Dedifferentiated amniotic fluid mesenchymal stem cell (primary cell): Measurements from ENCODE around the gene CCDC149.

Experiments used
- DNase-seq: peaks from one replicate; pipeline ENCODE4 v3.0.0-alpha.2; 2016; ENCODE audit errors: extremely low spot score

The CCDC149 gene

GRCh38 chr4:24843096-24843495 lies 69.7 kb downstream of the CCDC149 start:
- DNase-seq: no peak

DNA sequence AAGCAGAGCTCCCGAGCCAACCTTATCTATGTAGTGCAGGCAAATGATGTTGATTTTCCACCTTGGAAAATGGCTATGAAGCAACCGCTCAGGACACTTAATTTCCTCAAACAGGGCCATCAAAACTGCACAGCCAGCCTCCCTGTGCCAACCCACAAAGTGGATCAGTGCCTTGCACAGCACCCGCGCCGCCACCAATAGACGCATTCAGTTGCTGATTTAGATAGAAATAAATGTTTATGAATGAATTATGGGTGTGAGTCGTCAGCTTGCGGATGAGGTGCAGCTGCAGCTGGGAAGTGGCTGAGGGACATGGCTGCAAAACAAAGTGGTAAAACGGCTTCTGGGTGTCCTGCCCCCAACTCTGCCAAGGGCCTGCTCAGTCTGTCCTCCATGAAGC lies 70.5 kb downstream of the CCDC149 start:
- DNase-seq: no peak

GRCh38 chr4:24840826-24841543 lies 71.9 kb downstream of the CCDC149 start:
- DNase-seq: no peak

GRCh38 chr4:24840362-24840761 lies 72.5 kb downstream of the CCDC149 start:
- DNase-seq: no peak

- no peak for DNase-seq
Measured at GRCh38 chr4:24837781-24838180, 75.1 kb downstream of the CCDC149 start.

- DNase-seq: no peak
Measured at GRCh38 chr4:24837336-24837735, 75.5 kb downstream of the CCDC149 start.

DNA sequence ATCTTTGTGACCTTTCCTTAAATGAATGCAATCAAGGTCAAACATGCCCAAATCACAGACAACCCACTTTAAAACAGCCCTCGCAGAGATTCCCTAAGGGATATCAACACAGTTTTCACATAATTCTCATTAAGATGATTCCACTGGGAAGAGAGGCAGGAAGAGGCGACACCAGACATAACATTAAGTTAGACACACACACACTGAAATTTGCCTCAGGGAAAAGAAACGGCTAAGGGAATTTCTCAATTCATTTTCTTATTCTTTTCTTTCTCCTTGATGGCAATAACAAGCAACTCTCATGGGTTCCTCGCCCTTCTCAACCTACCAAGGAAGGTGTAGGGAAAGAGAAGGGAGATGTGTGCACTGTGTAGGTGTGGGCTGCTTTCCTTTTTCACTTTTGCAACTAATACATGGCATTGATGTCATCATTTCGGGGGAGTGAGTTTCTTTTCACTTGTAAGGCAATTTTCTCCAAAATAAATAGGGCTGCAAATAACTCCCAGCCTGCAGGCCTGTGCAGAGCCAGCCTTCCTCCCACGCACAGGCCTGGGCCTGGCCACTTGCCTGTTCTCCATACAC lies 76.1 kb downstream of the CCDC149 start:
- no peak for DNase-seq

DNA sequence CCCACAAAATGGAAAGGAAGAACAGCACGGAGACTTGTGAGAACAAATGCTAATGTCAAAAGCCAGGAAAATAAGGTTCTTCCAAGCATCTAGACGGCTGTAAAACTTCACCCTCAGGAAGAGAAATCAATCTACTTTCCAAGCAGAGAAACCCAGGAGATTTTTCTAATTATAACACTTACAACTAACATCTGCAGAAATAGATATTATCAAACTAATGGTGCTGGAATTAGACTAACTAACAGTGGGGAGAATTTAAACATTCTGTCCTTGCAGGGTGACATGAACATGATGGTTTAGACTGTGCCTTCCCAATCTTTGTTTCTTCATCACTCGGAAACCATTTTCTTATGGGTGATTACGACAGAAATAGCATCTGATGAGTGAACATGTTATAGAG lies 77.1 kb downstream of the CCDC149 start:
- DNase-seq: no peak

- DNase-seq: no peak
Measured at GRCh38 chr4:24831637-24832036, 81.2 kb downstream of the CCDC149 start.

GRCh38 chr4:24824720-24825119 lies 88.1 kb downstream of the CCDC149 start:
- no peak for DNase-seq

DNA sequence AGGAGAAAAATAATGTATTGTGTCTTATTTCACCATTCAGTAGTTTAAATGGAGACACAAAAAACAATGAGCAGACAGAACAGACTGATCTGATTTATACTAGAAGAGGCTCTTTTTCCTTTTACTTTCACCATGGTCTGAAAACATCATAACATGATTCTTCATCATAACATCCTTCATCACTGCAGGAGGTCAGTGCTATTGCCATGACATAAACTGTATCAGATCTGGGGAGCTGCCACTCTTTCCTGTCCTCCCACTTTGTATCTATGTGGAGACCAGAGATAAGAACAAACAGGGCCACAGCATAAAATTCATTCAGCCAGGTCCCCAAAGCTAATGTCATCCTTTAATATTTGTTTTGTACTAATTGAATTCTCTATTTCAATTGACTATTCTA lies 92.3 kb downstream of the CCDC149 start:
- no peak for DNase-seq

DNA sequence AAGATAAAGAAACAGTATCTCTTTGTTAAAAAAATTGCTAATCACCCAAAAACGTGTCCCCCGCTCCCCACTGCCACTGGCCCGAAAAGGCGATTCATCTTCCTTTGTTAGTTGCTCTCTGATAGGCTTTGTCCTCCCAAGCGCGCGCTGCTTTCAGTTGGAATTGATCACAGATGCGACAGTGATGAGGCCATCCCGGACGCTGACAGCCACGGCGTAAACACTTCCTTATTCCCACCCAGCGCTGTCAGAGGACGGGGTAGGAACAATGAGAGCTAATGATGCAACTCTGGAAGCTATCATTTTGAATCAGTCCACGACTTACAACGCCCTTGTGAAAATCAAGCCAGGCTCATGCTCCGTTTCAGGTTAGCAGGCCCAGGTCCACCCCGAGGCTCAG lies 96.0 kb downstream of the CCDC149 start:
- DNase-seq: no peak

DNA sequence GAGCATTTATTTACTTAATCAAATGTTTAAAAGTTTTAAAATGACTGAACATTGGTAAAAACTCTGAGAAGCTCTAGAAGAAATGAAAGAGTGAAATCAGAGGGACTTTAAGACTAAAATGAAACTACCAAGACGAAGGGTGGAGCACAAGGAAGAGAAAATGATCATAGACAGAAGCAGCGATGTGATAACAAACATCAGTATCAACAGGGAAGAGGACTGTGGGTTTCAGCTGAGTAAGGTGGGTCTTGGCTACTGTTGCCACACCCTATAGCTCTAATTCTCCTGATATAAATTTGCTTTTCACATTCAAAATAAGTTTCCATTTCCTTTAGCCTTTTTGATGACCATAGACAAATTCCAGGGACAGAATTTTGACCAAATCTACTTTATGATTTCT lies 99.1 kb downstream of the CCDC149 start:
- no peak for DNase-seq

GRCh38 chr4:24810871-24811631 lies 101.8 kb downstream of the CCDC149 start:
- DNase-seq: no peak

GRCh38 chr4:24809815-24810405 lies 102.9 kb downstream of the CCDC149 start:
- peak; percentile 31 for DNase-seq

- no peak for DNase-seq
Measured at GRCh38 chr4:24809376-24809775, 103.5 kb downstream of the CCDC149 start.

GRCh38 chr4:24808955-24809354 lies 103.9 kb downstream of the CCDC149 start:
- no peak for DNase-seq

- DNase-seq: no peak
Measured at GRCh38 chr4:24808261-24808660, 104.6 kb downstream of the CCDC149 start.

DNA sequence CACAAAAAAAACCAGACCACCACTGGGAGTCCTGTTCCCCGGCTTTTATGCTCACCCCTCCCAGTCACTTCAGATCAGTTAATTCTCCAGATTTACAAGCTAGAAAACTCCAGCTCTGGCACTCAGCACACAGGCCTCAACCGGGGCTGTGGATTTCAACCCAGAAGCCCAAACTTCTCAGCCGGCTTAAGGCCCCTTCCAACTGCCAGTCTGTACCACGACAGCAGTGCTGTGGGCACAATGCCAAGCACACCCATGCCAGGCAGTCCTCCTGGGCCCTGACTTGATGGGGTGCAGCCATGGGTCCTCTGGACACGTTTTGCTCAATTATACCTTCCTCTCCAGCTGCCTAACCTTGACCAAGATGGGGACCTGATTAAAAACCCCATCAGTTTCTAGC lies 105.2 kb downstream of the CCDC149 start:
- DNase-seq: no peak

DNA sequence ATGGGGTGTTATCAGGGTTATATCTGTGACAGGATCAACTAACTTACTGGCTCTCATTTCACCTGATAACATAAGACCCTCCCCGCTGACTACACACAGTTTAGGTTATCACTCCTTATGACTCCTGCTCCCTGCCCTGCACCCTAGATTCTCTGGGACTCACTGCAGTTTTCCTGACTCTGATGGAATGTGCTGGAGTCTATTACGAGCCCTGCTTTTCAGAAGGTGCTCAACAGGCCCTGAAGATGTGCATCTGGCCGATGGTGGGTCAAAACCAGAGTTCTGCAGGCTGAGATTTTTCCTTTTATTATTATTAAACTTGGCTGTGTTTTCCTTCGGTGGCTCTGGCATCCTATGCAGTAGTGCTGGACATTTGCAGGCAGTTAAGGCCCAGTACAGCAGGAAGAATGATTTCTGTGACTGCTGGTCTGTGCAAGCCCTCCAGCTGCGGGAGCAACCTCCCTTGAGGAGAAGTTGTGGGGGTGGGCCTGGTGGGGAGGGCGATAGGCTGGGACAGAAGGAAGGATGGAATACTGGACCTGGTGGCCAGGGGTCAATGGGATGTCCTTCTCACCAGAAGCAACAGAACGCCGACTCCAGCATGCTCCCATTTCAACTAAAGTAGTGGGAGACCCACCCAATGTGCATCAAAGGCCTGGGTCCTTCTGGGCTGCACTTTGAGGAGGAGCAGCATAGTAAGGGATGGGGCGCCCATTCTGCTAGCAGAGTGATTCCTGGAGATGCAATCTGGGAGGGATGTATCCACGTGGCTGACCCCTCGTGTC lies 106.4 kb downstream of the CCDC149 start:
- no peak for DNase-seq

GRCh38 chr4:24805566-24805965 lies 107.3 kb downstream of the CCDC149 start:
- no peak for DNase-seq

- DNase-seq: no peak
Measured at GRCh38 chr4:24805067-24805466, 107.8 kb downstream of the CCDC149 start.
